Measurements from ENCODE around the gene ISOC1. TPM values are rescaled to one million over a fixed set of nuclear protein-coding genes. Genes with fewer than 3 reads are reported as not detected.

ISOC1 gene
- total RNA-seq, 2 donors from 2014 or later = 23.4 to 25.9 TPM

DNA sequence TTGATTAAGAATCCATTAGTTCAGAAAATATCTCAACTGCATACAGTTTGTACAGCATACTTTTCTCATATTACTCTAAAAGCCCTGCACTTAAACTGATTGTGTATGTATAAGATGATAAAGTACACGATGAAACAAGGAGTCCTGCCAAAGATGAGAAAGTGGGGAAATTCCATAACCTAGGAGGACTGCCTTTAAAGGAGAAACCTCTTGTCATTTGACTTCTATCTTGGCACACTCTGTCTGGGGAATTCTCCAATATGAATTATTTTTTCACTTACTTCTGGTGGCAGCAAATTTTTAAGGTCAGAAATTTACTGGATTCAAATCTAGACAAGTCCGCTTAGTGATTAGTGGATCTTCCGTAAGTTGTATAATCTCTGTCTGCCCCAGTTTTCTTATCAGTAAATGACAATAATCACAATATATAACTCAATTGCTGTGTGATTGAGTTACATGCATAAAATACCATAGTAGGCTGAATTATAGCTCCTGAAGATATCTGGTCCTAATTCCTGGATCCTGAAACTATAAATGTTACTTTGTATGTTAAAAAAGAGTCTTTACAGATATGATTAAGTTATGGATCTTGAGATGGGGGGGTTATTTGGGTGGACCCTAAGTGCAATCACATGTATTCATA lies 17.0 kb upstream of the ISOC1 start:
- H3K9me3 ChIP-seq = no peaks in the 10 kb centered on the region
- no peak for ATAC-seq
- no peak overlapping the region for H3K4me3 ChIP-seq
- intact Hi-C loops (cut with DNase I) = no loop called here
- no peak overlapping the region for H3K27ac ChIP-seq
- 60 to 61% methylated on average over 3 of the region's 3 CpGs for WGBS, 2 donors
- no peaks in the 10 kb centered on the region for H3K4me1 ChIP-seq
- DNase-seq = no peak
- H3K36me3 ChIP-seq (replicated peaks in 1 of 2; ENCODE audit: insufficient read depth in 1 of 2, low read depth in 2 of 2) = no peaks in the 10 kb centered on the region
- no peaks in the 10 kb centered on the region for H3K27me3 ChIP-seq
- no peak for TF ChIP-seq POLR2A (IDR thresholded peaks at IDR 0.05)
- TF ChIP-seq, protein P1, sequence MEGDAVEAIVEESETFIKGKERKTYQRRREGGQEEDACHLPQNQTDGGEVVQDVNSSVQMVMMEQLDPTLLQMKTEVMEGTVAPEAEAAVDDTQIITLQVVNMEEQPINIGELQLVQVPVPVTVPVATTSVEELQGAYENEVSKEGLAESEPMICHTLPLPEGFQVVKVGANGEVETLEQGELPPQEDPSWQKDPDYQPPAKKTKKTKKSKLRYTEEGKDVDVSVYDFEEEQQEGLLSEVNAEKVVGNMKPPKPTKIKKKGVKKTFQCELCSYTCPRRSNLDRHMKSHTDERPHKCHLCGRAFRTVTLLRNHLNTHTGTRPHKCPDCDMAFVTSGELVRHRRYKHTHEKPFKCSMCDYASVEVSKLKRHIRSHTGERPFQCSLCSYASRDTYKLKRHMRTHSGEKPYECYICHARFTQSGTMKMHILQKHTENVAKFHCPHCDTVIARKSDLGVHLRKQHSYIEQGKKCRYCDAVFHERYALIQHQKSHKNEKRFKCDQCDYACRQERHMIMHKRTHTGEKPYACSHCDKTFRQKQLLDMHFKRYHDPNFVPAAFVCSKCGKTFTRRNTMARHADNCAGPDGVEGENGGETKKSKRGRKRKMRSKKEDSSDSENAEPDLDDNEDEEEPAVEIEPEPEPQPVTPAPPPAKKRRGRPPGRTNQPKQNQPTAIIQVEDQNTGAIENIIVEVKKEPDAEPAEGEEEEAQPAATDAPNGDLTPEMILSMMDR (IDR thresholded peaks at IDR 0.05) = no peak

DNA sequence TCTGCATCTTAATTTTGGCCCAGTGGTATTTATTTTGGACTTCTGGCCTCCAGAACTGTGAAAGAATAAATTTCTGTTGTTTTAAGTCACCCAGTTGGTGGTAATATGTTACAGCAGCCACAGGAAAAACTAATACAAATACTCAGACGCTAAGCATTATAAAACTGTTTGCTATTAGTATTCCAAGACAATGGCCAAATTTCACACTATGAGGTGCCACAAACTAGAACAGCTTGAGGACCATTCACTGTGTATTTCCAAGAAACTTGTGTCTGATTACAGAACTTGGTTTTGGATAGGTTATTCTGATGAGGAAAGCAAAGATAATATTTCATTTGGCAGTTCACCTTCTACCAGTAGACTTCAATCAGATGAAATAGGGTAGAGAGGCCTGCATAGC lies 16.3 kb upstream of the ISOC1 start:
- intact Hi-C loops (cut with DNase I) = no loop called here
- DNase-seq (no peak), ATAC-seq (no peak)
- Histone ChIP-seq H3K9me3 (no peaks in the 10 kb centered on the region), H3K27ac (no peak overlapping the region), H3K4me3 (no peak overlapping the region), H3K36me3 (replicated peaks in 1 of 2; ENCODE audit: insufficient read depth in 1 of 2, low read depth in 2 of 2) (no peaks in the 10 kb centered on the region), H3K27me3 (no peaks in the 10 kb centered on the region), H3K4me1 (no peaks in the 10 kb centered on the region)
- TF ChIP-seq POLR2A (IDR thresholded peaks at IDR 0.05) = no peak
- TF ChIP-seq, protein P1 (IDR thresholded peaks at IDR 0.05) = no peak
- WGBS, 2 donors = 55 to 80% methylated on average over 1 of the region's 1 CpG

DNA sequence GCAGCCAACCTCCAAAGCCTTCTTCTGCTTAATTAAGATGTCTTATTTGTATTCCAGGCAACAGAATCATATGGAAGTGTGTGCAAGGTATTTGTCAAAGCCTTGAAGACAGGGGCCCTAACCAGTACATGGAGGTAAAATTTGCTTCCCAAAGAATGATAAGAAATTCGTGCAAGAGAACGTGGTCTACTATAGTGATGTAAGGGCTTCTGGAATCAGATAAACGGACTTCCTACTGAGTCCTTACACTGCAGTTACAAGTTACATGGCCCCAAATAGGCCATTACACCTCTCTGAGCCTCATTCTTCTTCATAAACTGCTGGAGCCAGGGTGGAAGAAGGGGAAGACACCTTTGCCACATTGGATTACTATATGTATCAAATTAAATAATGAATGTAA lies 15.9 kb upstream of the ISOC1 start:
- WGBS, 2 donors = 48 to 49% methylated on average over 3 of the region's 3 CpGs
- DNase-seq = no peak
- no peak overlapping the region for H3K27ac ChIP-seq
- no peak for ATAC-seq
- H3K9me3 ChIP-seq = no peaks in the 10 kb centered on the region
- intact Hi-C loops (cut with DNase I) = no loop called here
- H3K4me1 ChIP-seq = no peaks in the 10 kb centered on the region
- H3K27me3 ChIP-seq = no peaks in the 10 kb centered on the region
- H3K4me3 ChIP-seq = no peak overlapping the region
- H3K36me3 ChIP-seq (replicated peaks in 1 of 2; ENCODE audit: insufficient read depth in 1 of 2, low read depth in 2 of 2) = no peaks in the 10 kb centered on the region
- TF ChIP-seq POLR2A (IDR thresholded peaks at IDR 0.05) = no peak
- TF ChIP-seq, protein P1 (IDR thresholded peaks at IDR 0.05) = no peak

DNA sequence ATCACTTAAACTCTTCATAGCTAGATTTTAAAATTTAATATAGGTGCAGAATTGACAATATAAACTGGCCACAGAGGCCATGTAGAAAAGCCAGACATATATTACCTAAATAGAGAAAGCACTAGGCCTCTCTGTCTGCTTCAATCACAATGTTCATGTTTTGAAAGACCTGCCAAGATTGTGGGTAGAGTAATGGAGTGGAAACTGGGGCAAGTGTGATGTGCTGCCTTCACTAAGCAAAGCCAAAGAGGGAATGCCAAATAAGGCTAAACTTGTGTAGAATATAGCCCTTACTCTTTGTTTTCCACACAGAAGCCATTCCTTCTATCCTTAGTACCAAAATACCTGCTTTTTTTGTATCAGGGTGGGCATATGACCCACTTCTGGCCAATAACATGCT lies 15.1 kb upstream of the ISOC1 start:
- H3K36me3 ChIP-seq (replicated peaks in 1 of 2; ENCODE audit: insufficient read depth in 1 of 2, low read depth in 2 of 2) = no peaks in the 10 kb centered on the region
- no peak overlapping the region for H3K27ac ChIP-seq
- intact Hi-C loops (cut with DNase I) = no loop called here
- DNase-seq (no peak), ATAC-seq (no peak)
- no peaks in the 10 kb centered on the region for H3K4me1 ChIP-seq
- TF ChIP-seq POLR2A (IDR thresholded peaks at IDR 0.05) = no peak
- TF ChIP-seq, protein P1 (IDR thresholded peaks at IDR 0.05) = no peak
- no peaks in the 10 kb centered on the region for H3K9me3 ChIP-seq
- no peak overlapping the region for H3K4me3 ChIP-seq
- H3K27me3 ChIP-seq = no peaks in the 10 kb centered on the region

DNA sequence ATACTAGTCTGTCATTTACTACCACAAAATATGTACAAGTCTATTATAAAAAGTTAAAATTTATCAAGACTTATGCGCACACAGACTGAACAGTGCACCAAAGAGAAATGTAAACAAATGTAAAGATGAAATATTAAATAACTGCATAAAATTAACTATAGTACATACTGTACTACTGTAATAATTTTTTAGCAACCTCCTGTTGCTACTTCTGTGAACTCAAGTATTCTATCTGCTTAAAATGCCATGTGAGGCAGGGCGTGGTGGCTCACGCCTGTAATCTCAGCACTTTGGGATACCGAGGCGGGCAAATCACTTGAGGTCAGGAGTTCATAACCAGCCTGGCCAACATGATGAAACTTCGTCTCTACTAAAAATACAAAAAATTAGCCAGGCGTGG lies 13.8 kb upstream of the ISOC1 start:
- H3K27ac ChIP-seq = no peak overlapping the region
- H3K4me3 ChIP-seq = no peak overlapping the region
- TF ChIP-seq, protein P1 (IDR thresholded peaks at IDR 0.05) = no peak
- TF ChIP-seq POLR2A (IDR thresholded peaks at IDR 0.05) = no peak
- DNase-seq (no peak), ATAC-seq (no peak)
- WGBS, 2 donors = 88 to 91% methylated on average over 7 of the region's 7 CpGs
- intact Hi-C loops (cut with DNase I) = no loop called here
- H3K4me1 ChIP-seq = no peaks in the 10 kb centered on the region
- H3K36me3 ChIP-seq (replicated peaks in 1 of 2; ENCODE audit: insufficient read depth in 1 of 2, low read depth in 2 of 2) = no peaks in the 10 kb centered on the region
- H3K27me3 ChIP-seq = no peaks in the 10 kb centered on the region
- H3K9me3 ChIP-seq = no peaks in the 10 kb centered on the region
